Lung (tissue), 12 donors: ENCODE results near the gene GTPBP1. TPM values are rescaled to one million over a fixed set of nuclear protein-coding genes. Genes with fewer than 3 reads are reported as not detected.

Source experiments
- ATAC-seq: fragments of 200-7000 bp; cut with Tn5 transposase; one replicate; pipeline ENCODE4 v1.9.1; 2020; ENCODE audit warnings: moderate number of reproducible peaks; ENCODE audit not compliant: insufficient read depth, low FRiP score
- DNase-seq, 3 donors: peaks; one replicate each; pipeline ENCODE4 v3.0.0-alpha.2; 2013 to 2017
- H3K27ac ChIP-seq, 2 donors: one replicate each; pipeline ENCODE4 v1.5.1; 2013; ENCODE audit warnings: mild to moderate bottlenecking in 2 of 2, moderate library complexity in 2 of 2, control low read depth in 1 of 2, inconsistent platforms in 1 of 2, low read depth in 1 of 2, low read length in 1 of 2
- H3K27me3 ChIP-seq, 3 donors: one replicate each; pipeline ENCODE4 v1.5.1; 2013; ENCODE audit warnings: low read length in 2 of 3; ENCODE audit not compliant: control insufficient read depth in 3 of 3, insufficient read depth in 3 of 3
- H3K36me3 ChIP-seq, 4 donors: one replicate each; pipeline ENCODE4 v1.5.1; 2013; ENCODE audit warnings: low read length in 4 of 4, mild to moderate bottlenecking in 1 of 4, moderate library complexity in 1 of 4; ENCODE audit not compliant: control insufficient read depth in 4 of 4, insufficient read depth in 4 of 4
- H3K4me1 ChIP-seq, 5 donors: one replicate each; pipeline ENCODE4 v1.5.1; 2013; ENCODE audit warnings: low read length in 5 of 5, mild to moderate bottlenecking in 2 of 5, moderate library complexity in 1 of 5; ENCODE audit not compliant: control insufficient read depth in 5 of 5, insufficient read depth in 5 of 5
- H3K4me3 ChIP-seq: one replicate; pipeline ENCODE4 v1.5.1; 2013; ENCODE audit warnings: mild to moderate bottlenecking, control low read depth, moderate library complexity
- H3K9ac ChIP-seq, 2 donors: one replicate each; pipeline ENCODE4 v1.5.1; 2013; ENCODE audit warnings: low read length in 2 of 2, control low read depth in 1 of 2; ENCODE audit not compliant: insufficient read depth in 1 of 2
- H3K9me3 ChIP-seq, 4 donors: one replicate each; pipeline ENCODE4 v1.5.1; 2013; ENCODE audit warnings: low read length in 3 of 4, mild to moderate bottlenecking in 1 of 4, moderate library complexity in 1 of 4; ENCODE audit not compliant: control insufficient read depth in 4 of 4, insufficient read depth in 3 of 4
- CTCF ChIP-seq: IDR thresholded peaks from 2 replicates; pipeline ENCODE4 v1.5.1; 2012; ENCODE audit warnings: mild to moderate bottlenecking; ENCODE audit errors: control extremely low read depth, extremely low read depth
- WGBS, 2 donors: extraction: QIAGEN DNeasy Blood & Tissue Kit; methylation state at CpG; one replicate each; pipeline ENCODE4 v1.1.7; 2013; 5-methylcytosine and 5-hydroxymethylcytosine counted together
- polyA plus RNA-seq, 2 donors: library from polyadenylated mRNA; stranded (reverse); fragments of 200-250 nt; gene quantifications; one replicate each; pipeline ENCODE4 v1.2.1, GENCODE V29; 2013
- total RNA-seq, 2 donors: library from RNA; depleted of rRNA in 1 of 2; stranded (reverse); fragments of >200 nt in 1 of 2; gene quantifications; one replicate each; pipeline ENCODE4 v1.2.1, GENCODE V29; 2014 to 2021
- donor health status: control.
- donor health status: control.
- donor health status: Bipolar disorder and iron deficiency.
- donor health status: healthy.
- donor health status: DM: yes; HTN: yes; CAD: no.

The GTPBP1 gene
- total and polyA plus RNA-seq, 4 donors: 24.1 to 69.1 (median 48.8) TPM

GRCh38 chr22:38751066-38751421, 45.3 kb downstream of the GTPBP1 start:
- no peak overlapping the region for H3K9ac ChIP-seq
- DNase-seq (no peak), ATAC-seq (no peak)
- WGBS, 2 donors: 74 to 80% methylated on average over 12 of the region's 12 CpGs
- no peaks in the 10 kb centered on the region for H3K27me3 ChIP-seq
- H3K36me3 ChIP-seq: peaks cover 31 to 51% (median 38%) of the 10 kb centered on the region in 4 donors
- no peak for TF ChIP-seq CTCF
- H3K4me1 ChIP-seq: peaks cover 0 to 11% (median 7%) of the 10 kb centered on the region in 5 donors
- H3K9me3 ChIP-seq: peaks cover 0 to 2% (median 0%) of the 10 kb centered on the region in 4 donors
- no peak overlapping the region for H3K4me3 ChIP-seq
- H3K27ac ChIP-seq: peak overlapping the region in 1 of 2 donors; percentile 50

GRCh38 chr22:38751422-38752346, 45.9 kb downstream of the GTPBP1 start:
- ATAC-seq: no peak
- peak overlapping the region in 1 of 2 donors; percentile 50 for H3K27ac ChIP-seq
- H3K4me1 ChIP-seq: peaks cover 0 to 17% (median 7%) of the 10 kb centered on the region in 5 donors

GRCh38 chr22:38753948-38754750, 48.4 kb downstream of the GTPBP1 start:
- 19 to 20% methylated on average over 12 of the region's 12 CpGs for WGBS, 2 donors
- Histone ChIP-seq H3K4me3 (peak overlapping the region; percentile 5), H3K27me3 (no peaks in the 10 kb centered on the region), H3K27ac (peak overlapping the region; percentile 91 to 92), H3K4me1 (peaks cover 0 to 18% (median 8%) of the 10 kb centered on the region in 5 donors), H3K9ac (peak overlapping the region in 1 of 2 donors; percentile 68), H3K36me3 (peaks cover 24 to 36% (median 29%) of the 10 kb centered on the region in 4 donors), H3K9me3 (peaks cover 0 to 2% (median 0%) of the 10 kb centered on the region in 4 donors)
- TF ChIP-seq CTCF: no peak
- no peak for ATAC-seq
- DNase-seq: peak; percentile 68 to 78 (median 69)

More at GRCh38 chr22:38751422-38752346, 45.9 kb downstream of the GTPBP1 start:
- DNase-seq: no peak
- Histone ChIP-seq H3K9ac (no peak overlapping the region), H3K9me3 (peaks cover 0 to 2% (median 0%) of the 10 kb centered on the region in 4 donors), H3K27me3 (no peaks in the 10 kb centered on the region), H3K4me3 (no peak overlapping the region), H3K36me3 (peaks cover 27 to 46% (median 36%) of the 10 kb centered on the region in 4 donors)
- 39 to 60% methylated on average over 24 of the region's 24 CpGs for WGBS, 2 donors
- TF ChIP-seq CTCF: no peak
